ENCODE results near the gene NDUFA6. TPM values are rescaled to one million over a fixed set of nuclear protein-coding genes. Genes with fewer than 3 reads are reported as not detected.

NDUFA6 gene
- total RNA-seq, 1 experiment from 2014 or later: 80.5 TPM

GRCh38 chr22:42074846-42075676 lies 15.5 kb downstream of the NDUFA6 start:
- Histone ChIP-seq H3K9ac (ENCODE audit: low read length) (no peak overlapping the region), H3K9me2 (ENCODE audit: insufficient read depth) (no peaks in the 10 kb centered on the region), H3K4me1 (ENCODE audit: control insufficient read depth in 1 of 2, insufficient read depth in 2 of 2, low read length in 2 of 2) (peaks cover 13 to 28% of the 10 kb centered on the region in 2 experiments), H3K9me3 (ENCODE audit: control insufficient read depth in 1 of 2, insufficient read depth in 1 of 2, low read depth in 1 of 2, low read length in 2 of 2) (no peaks in the 10 kb centered on the region), H2AFZ (ENCODE audit: low read depth, low read length, poor library complexity, severe bottlenecking) (no peak overlapping the region), H3K27ac (ENCODE audit: low read depth, low read length) (no peak overlapping the region), H3K4me3 (replicated peaks in 1 of 2; ENCODE audit: low read depth in 1 of 2, low read length in 2 of 2) (no peak overlapping the region), H3K79me2 (ENCODE audit: insufficient read depth, low read length) (no peaks in the 10 kb centered on the region), H4K20me1 (ENCODE audit: insufficient read depth) (no peaks in the 10 kb centered on the region), H3K4me2 (ENCODE audit: low read length) (no peak overlapping the region), H3K27me3 (ENCODE audit: insufficient read depth, low read length) (no peaks in the 10 kb centered on the region), H3K36me3 (ENCODE audit: control insufficient read depth in 1 of 2, insufficient read depth in 2 of 2, low read length in 2 of 2) (no peaks in the 10 kb centered on the region)
- POLR2A ChIA-PET: interaction anchor here (0.6 kb wide), 1 partner anchor 789 kb away, joined by 3 read pairs; no protein-coding TSS in a partner anchor
- DNase-seq (ENCODE audit: low read depth, low spot score) (no peak), ATAC-seq (no peak)
- no peak for TF ChIP-seq TCF7L2 (IDR thresholded peaks at IDR 0.05; ENCODE audit: borderline replicate concordance, extremely low read depth, insufficient read depth, insufficient read length)
- TF ChIP-seq ZNF274 (IDR thresholded peaks at IDR 0.05; ENCODE audit: low read depth, low read length): no peak; the same call in 1 of the 2 replicates
- TF ChIP-seq ATF3 (IDR thresholded peaks at IDR 0.05): no peak
- TF ChIP-seq JUND (IDR thresholded peaks at IDR 0.05): no peak
- no peak for TF ChIP-seq ELF1 (IDR thresholded peaks at IDR 0.05; ENCODE audit: borderline replicate concordance, low read depth)
- TF ChIP-seq ZBTB33 (IDR thresholded peaks at IDR 0.05; ENCODE audit: extremely low read depth, insufficient replicate concordance, low read length): no peak
- TF ChIP-seq YY1 (IDR thresholded peaks at IDR 0.05; ENCODE audit: extremely low read depth, insufficient replicate concordance, low read depth, low read length): no peak
- intact Hi-C loops (cut with micrococcal nuclease): no loop called here
- RAD21 ChIA-PET (ENCODE audit: low non-redundant PET in 1 of 2, low total read pairs in 2 of 2, uncharacterized antibody in 2 of 2, unreplicated experiment in 2 of 2): no interaction called here
- CTCF ChIA-PET: no interaction called here
- no TSS peak for BruUV-seq (replicated peaks)
